OCI-LY7 (cell line): ENCODE results near the gene HHIPL2. TPM values are rescaled to one million over a fixed set of nuclear protein-coding genes. Genes with fewer than 3 reads are reported as not detected.

ENCODE experiments used
- BruUV-seq: library from RNA; stranded (reverse); fragments of 400-500 nt; replicated peaks from 2 replicates; lab custom pipeline; 2021; lab: Mats Ljungman, UMichigan
- CTCF ChIA-PET: fragments of 300-600 bp; sonication (Branson Sonifier 250); formaldehyde crosslinking; loops from one replicate; lab custom pipeline; 2022; ENCODE audit warnings: antibody characterized with exemption; ENCODE audit not compliant: unreplicated experiment; lab: Charles Lee
- POLR2A ChIA-PET: fragments of 300-600 bp; sonication (Branson Sonifier 250); formaldehyde crosslinking; loops from one replicate; lab custom pipeline; 2022; ENCODE audit warnings: antibody characterized with exemption; lab: Charles Lee
- DNase-seq: peaks from one replicate; pipeline ENCODE4 v3.0.0-alpha.2; 2015; ENCODE audit warnings: low spot score
- H2AFZ ChIP-seq: fragments of 200-600 bp; sonication (generic), shearing (Covaris generic); 2 replicates; pipeline ENCODE4 v1.6.1; 2014; ENCODE audit warnings: mild to moderate bottlenecking, antibody characterized with exemption, low read length, moderate library complexity
- H3K27ac ChIP-seq: fragments of 200-600 bp; sonication (generic); 2 replicates; pipeline ENCODE4 v1.5.1; 2014; ENCODE audit warnings: mixed run types, low read depth, mild to moderate bottlenecking, moderate library complexity, low read length, inconsistent platforms; ENCODE audit not compliant: poor library complexity, severe bottlenecking
- H3K36me3 ChIP-seq: fragments of 200-600 bp; sonication (generic); 2 replicates; pipeline ENCODE4 v1.6.1; 2014; ENCODE audit warnings: mild to moderate bottlenecking, antibody characterized with exemption, low read length, moderate library complexity, mixed read lengths; ENCODE audit not compliant: insufficient read depth
- H3K4me1 ChIP-seq: fragments of 200-600 bp; sonication (generic); 2 replicates; pipeline ENCODE4 v1.5.1; 2014; ENCODE audit warnings: mild to moderate bottlenecking, low read length; ENCODE audit not compliant: insufficient read depth, poor library complexity, severe bottlenecking
- H3K4me2 ChIP-seq: fragments of 200-600 bp; sonication (generic); 2 replicates; pipeline ENCODE4 v1.6.1; 2014; ENCODE audit warnings: mild to moderate bottlenecking, low read length
- H3K4me3 ChIP-seq: fragments of 200-600 bp; sonication (generic); 2 replicates; pipeline ENCODE4 v1.5.1; 2014; ENCODE audit warnings: mild to moderate bottlenecking, low read depth, low read length; ENCODE audit not compliant: poor library complexity, severe bottlenecking
- H3K79me2 ChIP-seq: fragments of 200-600 bp; sonication (generic); 2 replicates; pipeline ENCODE4 v1.6.1; 2016; ENCODE audit warnings: low read depth, mild to moderate bottlenecking, low read length, moderate library complexity, mixed read lengths; ENCODE audit not compliant: insufficient read depth
- H3K9me2 ChIP-seq: fragments of 200-600 bp; sonication (generic); 2 replicates; pipeline ENCODE4 v1.6.1; 2016; ENCODE audit warnings: mild to moderate bottlenecking, low read length, mixed read lengths; ENCODE audit not compliant: insufficient read depth
- H3K9me3 ChIP-seq: fragments of 200-600 bp; sonication (generic); 2 replicates; pipeline ENCODE4 v1.6.1; 2014; ENCODE audit warnings: mild to moderate bottlenecking, mixed run types, low read length, mixed read lengths
- H4K20me1 ChIP-seq: fragments of 200-600 bp; sonication (generic); 2 replicates; pipeline ENCODE4 v1.6.1; 2014; ENCODE audit warnings: mild to moderate bottlenecking, antibody characterized with exemption, low read length, moderate library complexity, mixed read lengths; ENCODE audit not compliant: insufficient read depth
- CTCF ChIP-seq: fragments of 200-600 bp; sonication (generic); conservative IDR thresholded peaks from 2 replicates; pipeline ENCODE4 v1.5.1; 2014; ENCODE audit warnings: mild to moderate bottlenecking, antibody characterized with exemption, low read length, moderate library complexity, mixed read lengths
- EZH2phosphoT487 ChIP-seq: fragments of 200-600 bp; sonication (generic); IDR thresholded peaks from 2 replicates; pipeline ENCODE4 v1.6.1; 2018; ENCODE audit warnings: low read depth, borderline replicate concordance, mild to moderate bottlenecking, mixed run types, antibody characterized with exemption, low read length, moderate library complexity, mixed read lengths
- intact Hi-C: fragments of 100-400 bp; cut with micrococcal nuclease; formaldehyde crosslinking; loops from one replicate; pipeline ENCODE4 v1.10.0; 2022; ENCODE audit not compliant: unreplicated experiment
- total RNA-seq, 2 experiments: library from RNA; depleted of rRNA in 1 of 2; stranded (reverse); fragments of >200 nt in 1 of 2; shearing (Covaris generic) in 1 of 2; gene quantifications; 2 replicates each; pipeline ENCODE4 v1.2.3, GENCODE V29; 2014 to 2022

Gene HHIPL2
- total RNA-seq, 2 experiments from 2014 or later: 0.92 TPM; not detected in 1

GRCh38 chr1:222554177-222554576 lies 6.3 kb upstream of the HHIPL2 start:
- no peak overlapping the region for H3K27ac ChIP-seq
- no peak overlapping the region for H3K4me3 ChIP-seq
- POLR2A ChIA-PET: interaction anchor here (0.6 kb wide), 1 partner anchor 10 kb away, joined by 3 read pairs; no protein-coding TSS in a partner anchor
- no peak overlapping the region for H2AFZ ChIP-seq
- H4K20me1 ChIP-seq: no peaks in the 10 kb centered on the region
- CTCF ChIA-PET: no interaction called here
- no peak for DNase-seq
- H3K36me3 ChIP-seq: peaks cover 30% of the 10 kb centered on the region
- no peaks in the 10 kb centered on the region for H3K4me1 ChIP-seq
- no peaks in the 10 kb centered on the region for H3K9me2 ChIP-seq
- no peak overlapping the region for H3K4me2 ChIP-seq
- H3K79me2 ChIP-seq: no peaks in the 10 kb centered on the region
- no peak for TF ChIP-seq CTCF
- TF ChIP-seq EZH2phosphoT487: no peak
- H3K9me3 ChIP-seq: no peaks in the 10 kb centered on the region
- intact Hi-C loops: no loop called here
- BruUV-seq: no TSS peak

- TF ChIP-seq CTCF (no peak), EZH2phosphoT487 (no peak)
- intact Hi-C loops: no loop called here
- ChIA-PET CTCF (no interaction called here), POLR2A (interaction anchor here (0.6 to 1.3 kb wide), 2 partner anchors 14 to 37 kb away, joined by 5 read pairs; partner anchors contain the start of gene TAF1A)
- H3K27ac ChIP-seq: no peak overlapping the region
- H3K9me3 ChIP-seq: no peaks in the 10 kb centered on the region
- H3K36me3 ChIP-seq: peaks cover 23% of the 10 kb centered on the region
- no peaks in the 10 kb centered on the region for H3K79me2 ChIP-seq
- H3K9me2 ChIP-seq: no peaks in the 10 kb centered on the region
- H3K4me2 ChIP-seq: no peak overlapping the region
- no peak overlapping the region for H3K4me3 ChIP-seq
- no peaks in the 10 kb centered on the region for H3K4me1 ChIP-seq
- no peak overlapping the region for H2AFZ ChIP-seq
- no peak for DNase-seq
- H4K20me1 ChIP-seq: no peaks in the 10 kb centered on the region
- BruUV-seq: no TSS peak
These were observed 5.0 kb upstream of the HHIPL2 start for GRCh38 chr1:222552882-222553281.

GRCh38 chr1:222547260-222547614 lies 667 bp downstream of the HHIPL2 start:
- intact Hi-C loops: no loop called here
- Histone ChIP-seq H2AFZ (no peak overlapping the region), H3K9me2 (no peaks in the 10 kb centered on the region), H3K27ac (no peak overlapping the region), H3K4me3 (no peak overlapping the region), H3K4me1 (no peaks in the 10 kb centered on the region), H4K20me1 (no peaks in the 10 kb centered on the region), H3K36me3 (no peaks in the 10 kb centered on the region), H3K9me3 (no peaks in the 10 kb centered on the region), H3K79me2 (no peaks in the 10 kb centered on the region), H3K4me2 (no peak overlapping the region)
- CTCF ChIA-PET: no interaction called here
- POLR2A ChIA-PET: no interaction called here
- no TSS peak for BruUV-seq
- no peak for DNase-seq
- TF ChIP-seq CTCF (no peak), EZH2phosphoT487 (no peak)
